ENCODE results near the gene TTC33.

- TF ChIP-seq CTCF (IDR thresholded peaks at IDR 0.05) = no peak
- TF ChIP-seq POLR2A (IDR thresholded peaks at IDR 0.05) = no peak
Observed at GRCh38 chr5:40694433-40694832, 61.3 kb downstream of the TTC33 start.

Measured in Peyer's patch (tissue), 4 donors.